HG03378 (cell line): ENCODE results near the gene TOMM40.
"Not testable (repeated sequence)": the region's sequence is repeated elsewhere in the genome, so short reads cannot be mapped to it uniquely, and the experiment has no call there.

ENCODE experiments used
- ATAC-seq: cut with Tn5 transposase; IDR thresholded peaks from one replicate; pipeline ENCODE4 v1.9.1; 2021; ENCODE audit warnings: mild to moderate bottlenecking, moderate library complexity; ENCODE audit not compliant: unreplicated experiment

The TOMM40 gene

DNA sequence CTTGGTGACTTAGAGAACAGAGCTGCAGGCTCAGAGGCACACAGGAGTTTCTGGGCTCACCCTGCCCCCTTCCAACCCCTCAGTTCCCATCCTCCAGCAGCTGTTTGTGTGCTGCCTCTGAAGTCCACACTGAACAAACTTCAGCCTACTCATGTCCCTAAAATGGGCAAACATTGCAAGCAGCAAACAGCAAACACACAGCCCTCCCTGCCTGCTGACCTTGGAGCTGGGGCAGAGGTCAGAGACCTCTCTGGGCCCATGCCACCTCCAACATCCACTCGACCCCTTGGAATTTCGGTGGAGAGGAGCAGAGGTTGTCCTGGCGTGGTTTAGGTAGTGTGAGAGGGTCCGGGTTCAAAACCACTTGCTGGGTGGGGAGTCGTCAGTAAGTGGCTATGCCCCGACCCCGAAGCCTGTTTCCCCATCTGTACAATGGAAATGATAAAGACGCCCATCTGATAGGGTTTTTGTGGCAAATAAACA is 33.2 kb downstream of the TOMM40 start:
- no peak for ATAC-seq

GRCh38 chr19:44925114-44925891 is 34.2 kb downstream of the TOMM40 start:
- no peak for ATAC-seq

- not testable (repeated sequence) for ATAC-seq
Observed at GRCh38 chr19:44926245-44927077, 35.4 kb downstream of the TOMM40 start.

GRCh38 chr19:44927746-44928145 is 36.7 kb downstream of the TOMM40 start:
- no peak for ATAC-seq

DNA sequence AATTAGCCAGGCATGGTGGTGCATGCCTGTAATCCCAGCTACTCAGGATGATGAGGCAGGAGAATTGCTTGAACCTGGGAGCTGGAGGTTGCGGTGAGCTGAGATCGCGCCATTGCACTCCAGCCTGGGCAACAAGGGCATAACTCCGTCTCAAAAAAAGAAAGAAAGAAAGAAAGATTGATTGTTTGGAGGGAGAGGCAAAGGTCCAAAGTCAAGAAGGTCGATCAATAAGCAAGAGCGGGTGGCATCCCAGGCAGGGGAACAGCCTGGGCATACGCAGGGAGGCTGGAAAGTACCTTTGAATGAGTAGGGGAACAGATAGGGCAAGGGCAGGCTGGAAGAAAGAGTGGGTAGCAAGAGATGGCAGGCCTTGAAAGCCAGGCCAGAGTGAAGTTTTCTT is 39.0 kb downstream of the TOMM40 start:
- ATAC-seq: no peak

GRCh38 chr19:44931541-44931940 is 40.5 kb downstream of the TOMM40 start:
- ATAC-seq: no peak

- no peak for ATAC-seq
Observed at GRCh38 chr19:44939668-44940067, 48.6 kb downstream of the TOMM40 start.

DNA sequence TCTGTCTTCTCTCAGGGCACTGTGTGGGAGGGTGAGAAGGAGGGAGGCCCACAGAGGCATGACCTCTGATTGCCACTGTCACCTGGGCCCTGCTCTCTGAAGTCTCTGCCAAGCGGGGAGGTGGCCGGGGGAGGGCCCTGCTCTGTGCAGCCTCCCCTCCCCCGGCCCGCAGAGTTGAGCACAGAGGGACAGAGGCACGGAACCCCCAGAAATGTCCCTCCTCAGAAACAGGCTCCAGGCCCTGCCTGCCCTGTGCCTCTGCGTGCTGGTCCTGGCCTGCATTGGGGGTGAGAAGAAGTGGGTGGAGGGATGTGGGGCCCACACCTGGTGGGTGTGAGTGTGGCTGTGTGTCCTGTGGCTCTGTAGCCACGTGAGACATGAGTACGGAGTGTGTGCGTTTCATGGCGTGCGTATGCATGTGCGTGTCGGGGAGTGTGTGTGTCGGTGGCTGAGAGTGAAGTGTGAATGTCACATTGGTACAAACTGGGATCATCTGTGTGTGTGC is 51.1 kb downstream of the TOMM40 start, which contains the start of gene APOC4:
TSS of gene APOC4 (plus strand) at position 171 of the 505 bp plus-strand sequence. CDS start at position 212, 41 bp downstream.
- ATAC-seq: no peak

DNA sequence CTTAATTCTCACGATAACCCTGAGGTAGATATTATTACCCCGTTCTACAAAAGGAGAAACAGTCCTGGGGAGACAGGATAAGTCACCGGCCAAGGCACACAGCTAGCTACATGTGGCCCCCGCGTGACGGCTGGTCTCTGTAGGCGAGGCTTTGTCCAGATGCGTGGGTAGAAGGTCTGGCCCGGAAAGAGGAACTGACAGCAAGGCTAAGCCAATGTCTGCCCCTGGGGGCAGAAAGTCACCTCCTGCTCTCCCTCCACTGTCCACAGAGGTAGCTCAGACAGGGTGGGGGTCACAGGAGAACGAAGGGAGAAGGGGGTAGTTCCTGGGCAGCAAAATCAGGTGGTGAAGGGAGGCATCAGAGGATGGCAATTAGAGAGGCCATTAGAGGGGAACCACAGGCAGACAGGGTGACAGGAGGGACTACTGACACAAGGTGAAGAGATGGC is 52.8 kb downstream of the TOMM40 start:
- ATAC-seq: peak; percentile 61

DNA sequence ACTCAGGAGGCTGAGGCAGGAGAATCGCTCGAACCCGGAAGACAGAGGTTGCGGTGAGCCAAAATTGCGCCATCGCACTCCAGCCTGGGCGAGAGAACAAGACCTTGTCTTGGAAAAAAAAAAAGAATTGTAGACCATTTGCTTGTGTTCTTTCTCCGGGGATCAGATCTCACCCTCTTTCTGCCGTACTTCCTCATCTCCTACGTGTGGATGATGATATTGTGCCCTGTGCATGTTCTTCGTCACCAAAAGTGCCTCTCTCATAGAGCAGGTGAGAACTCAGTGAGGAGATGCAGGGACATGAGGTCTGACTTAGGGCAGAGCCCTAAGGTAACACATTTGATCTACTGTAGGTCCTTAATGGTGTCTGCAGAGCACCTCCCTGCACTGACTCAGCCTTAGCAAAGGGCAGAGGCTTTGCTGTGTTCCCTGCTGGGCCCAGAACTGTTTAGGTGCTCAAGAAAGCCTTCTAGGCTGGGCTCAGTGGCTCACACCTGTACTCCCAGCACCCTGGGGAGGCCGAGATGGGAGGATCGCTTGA is 56.1 kb downstream of the TOMM40 start:
- no peak for ATAC-seq

DNA sequence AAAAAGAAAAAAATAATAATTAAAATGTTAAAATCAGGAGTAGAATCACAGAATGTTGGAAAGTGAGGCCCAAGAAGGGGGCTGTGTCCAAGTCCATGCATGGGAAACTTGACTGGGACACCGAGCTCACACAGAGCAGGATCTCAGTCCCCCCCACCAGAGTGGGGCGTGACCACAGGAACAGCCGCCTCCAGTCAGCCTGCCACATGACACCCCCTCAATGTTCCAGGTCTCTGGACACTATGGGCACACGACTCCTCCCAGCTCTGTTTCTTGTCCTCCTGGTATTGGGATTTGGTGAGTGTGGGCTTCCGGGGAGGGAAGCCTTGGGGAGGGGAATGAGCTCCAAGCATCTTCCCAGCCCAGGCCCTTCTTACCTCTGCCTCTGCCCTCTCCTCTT is 57.2 kb downstream of the TOMM40 start:
- no peak for ATAC-seq

- ATAC-seq: no peak
Observed at GRCh38 chr19:44948763-44949374, 57.8 kb downstream of the TOMM40 start.

DNA sequence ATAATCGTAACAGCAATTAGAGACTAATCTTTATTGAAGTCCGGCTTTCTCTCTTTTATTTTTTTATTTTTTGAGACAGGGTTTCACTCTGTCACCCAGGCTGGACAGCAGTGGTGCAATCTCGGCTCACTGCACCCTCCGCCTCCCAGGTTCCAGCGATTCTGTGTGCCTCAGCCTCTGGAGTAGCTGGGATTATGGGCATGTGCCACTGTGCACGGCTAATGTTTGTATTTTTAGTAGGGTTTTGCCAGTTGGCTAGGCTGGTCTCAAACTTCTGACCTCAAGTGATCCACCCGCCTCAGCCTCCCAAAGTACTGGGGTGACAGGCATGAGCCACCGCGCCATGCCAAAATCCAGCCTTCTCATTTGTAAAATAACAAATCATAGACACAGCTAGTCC is 58.5 kb downstream of the TOMM40 start:
- no peak for ATAC-seq

DNA sequence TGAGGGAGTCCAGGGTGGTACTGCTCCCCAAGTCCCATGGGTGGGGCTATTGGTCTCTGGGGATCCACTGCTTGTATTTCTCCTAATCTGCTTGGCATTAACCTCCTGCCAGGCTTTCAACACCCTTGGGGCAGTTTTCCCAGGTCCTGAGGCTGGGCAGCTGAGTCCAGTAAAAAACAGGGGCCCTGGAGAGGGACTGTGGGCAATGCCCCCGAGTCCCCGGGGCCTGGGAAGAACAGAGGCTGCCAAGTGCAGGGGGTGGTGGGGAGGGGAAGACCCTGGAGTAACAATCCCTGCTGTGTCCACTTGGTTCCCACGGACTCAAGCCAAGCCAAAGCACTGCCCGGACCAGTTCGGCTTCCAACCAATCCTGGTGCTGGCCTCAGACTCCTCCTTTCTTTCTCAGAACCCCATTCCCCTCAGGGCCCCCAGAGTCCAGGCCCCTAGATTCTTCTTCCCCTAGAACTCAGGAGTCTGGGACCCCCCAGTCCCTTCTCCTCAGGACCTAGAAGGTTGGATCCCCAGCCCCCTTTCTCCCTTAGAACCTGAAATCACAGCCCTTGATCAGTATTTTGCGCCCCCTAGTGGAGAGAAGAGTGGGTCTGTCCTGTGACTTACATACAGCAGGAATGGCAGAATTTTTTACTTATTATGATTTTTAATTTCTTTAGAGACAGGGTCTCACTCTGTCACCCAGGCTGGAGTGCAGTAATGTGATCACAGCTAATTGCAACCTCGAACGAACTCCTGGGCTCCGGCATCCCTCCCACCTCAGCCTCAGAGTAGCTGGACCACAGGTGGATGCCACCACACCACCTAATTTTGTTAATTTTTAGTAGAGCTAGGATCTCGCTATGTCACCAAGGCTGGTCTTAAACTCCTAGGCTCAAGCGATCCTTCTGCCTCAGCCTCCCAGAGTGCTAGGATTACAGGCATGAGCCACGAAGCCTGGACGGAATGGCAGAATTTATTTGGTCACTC is 60.4 kb downstream of the TOMM40 start:
- no peak for ATAC-seq
